HCT116 (cell line): Measurements from ENCODE around the gene GRIN3A. TPM values are rescaled to one million over a fixed set of nuclear protein-coding genes. Genes with fewer than 3 reads are reported as not detected.

Source experiments
- ATAC-seq: fragments of 200-7000 bp; cut with Tn5 transposase; 2 replicates; pipeline ENCODE4 v1.9.1; 2020; ENCODE audit warnings: mild to moderate bottlenecking, moderate library complexity
- BruUV-seq: library from RNA; stranded (reverse); fragments of 400-500 nt; replicated peaks from 2 replicates; lab custom pipeline; 2021; lab: Mats Ljungman, UMichigan
- CTCF ChIA-PET: fragments of 300-600 bp; sonication (Branson Sonifier 250); formaldehyde crosslinking; loops from one replicate; lab custom pipeline; 2021; ENCODE audit warnings: antibody characterized with exemption; lab: Charles Lee
- POLR2A ChIA-PET: fragments of 300-600, 350-600 bp; sonication (Branson Sonifier 250); formaldehyde crosslinking; loops from one replicate; lab custom pipeline; 2021; ENCODE audit warnings: antibody characterized with exemption; lab: Charles Lee
- RAD21 ChIA-PET, 2 experiments: fragments of 300-600 bp; sonication (Branson Sonifier 250); formaldehyde crosslinking; loops; one replicate each; lab custom pipeline; 2023; ENCODE audit warnings: low total read pairs in 2 of 2; ENCODE audit not compliant: uncharacterized antibody in 2 of 2, unreplicated experiment in 2 of 2, low non-redundant PET in 1 of 2; lab: Charles Lee
- DNase-seq: peaks from one replicate; pipeline ENCODE4 v3.0.0-alpha.2; 2010; ENCODE audit warnings: low read depth, low spot score
- H2AFZ ChIP-seq: fragments of 200-600 bp; shearing (Covaris generic), sonication (generic); 2 replicates; pipeline ENCODE4 v1.6.1; 2017; ENCODE audit warnings: low read depth, mixed run types, mixed read lengths, antibody characterized with exemption, low read length; ENCODE audit not compliant: poor library complexity, severe bottlenecking
- H3K27ac ChIP-seq: 2 replicates; pipeline ENCODE4 v1.5.1; 2012; ENCODE audit warnings: low read depth, low read length
- H3K27me3 ChIP-seq: fragments of 200-600 bp; sonication (generic); 2 replicates; pipeline ENCODE4 v1.6.1; 2016; ENCODE audit warnings: mixed run types, low read length, mixed read lengths; ENCODE audit not compliant: insufficient read depth
- H3K36me3 ChIP-seq, 2 experiments: fragments of 200-500 bp in 1 of 2; fragments of 200-600 bp in 1 of 2; sonication (Bioruptor generic) in 1 of 2; sonication (generic) in 1 of 2; 2 replicates each; pipeline versions ENCODE4 v1.5.1 to v1.6.1; 2014 to 2016; ENCODE audit warnings: low read length in 2 of 2, inconsistent platforms in 1 of 2, mixed read lengths in 1 of 2, mixed run types in 1 of 2; ENCODE audit not compliant: insufficient read depth in 2 of 2, control insufficient read depth in 1 of 2
- H3K4me1 ChIP-seq, 2 experiments: fragments of 200-600 bp in 1 of 2; sonication (generic) in 1 of 2; 2 replicates each; pipeline versions ENCODE4 v1.5.1 to v1.6.1; 2012 to 2017; ENCODE audit warnings: low read length in 2 of 2, inconsistent platforms in 1 of 2, mild to moderate bottlenecking in 1 of 2, mixed read lengths in 1 of 2, mixed run types in 1 of 2, moderate library complexity in 1 of 2; ENCODE audit not compliant: insufficient read depth in 2 of 2, control insufficient read depth in 1 of 2
- H3K4me2 ChIP-seq: fragments of 200-600 bp; sonication (generic); 2 replicates; pipeline ENCODE4 v1.6.1; 2017; ENCODE audit warnings: mixed run types, low read length, mixed read lengths
- H3K4me3 ChIP-seq, 2 experiments: fragments of 200-600 bp in 1 of 2; sonication (generic) in 1 of 2; replicated peaks in 1 of 2; 2 replicates each; pipeline ENCODE4 v1.5.1; 2011 to 2016; ENCODE audit warnings: low read length in 2 of 2, control low read depth in 1 of 2, low read depth in 1 of 2, mild to moderate bottlenecking in 1 of 2, mixed read lengths in 1 of 2, mixed run types in 1 of 2
- H3K79me2 ChIP-seq: fragments of 200-600 bp; sonication (generic); 2 replicates; pipeline ENCODE4 v1.6.1; 2017; ENCODE audit warnings: mild to moderate bottlenecking, mixed run types, low read length, moderate library complexity, mixed read lengths; ENCODE audit not compliant: insufficient read depth
- H3K9ac ChIP-seq: fragments of 200-600 bp; sonication (generic); 2 replicates; pipeline ENCODE4 v1.6.1; 2016; ENCODE audit warnings: low read length, mixed read lengths
- H3K9me2 ChIP-seq: fragments of 200-600 bp; sonication (generic), shearing (Covaris generic); 2 replicates; pipeline ENCODE4 v1.6.1; 2017; ENCODE audit warnings: mixed run types, mild to moderate bottlenecking, moderate library complexity; ENCODE audit not compliant: insufficient read depth
- H3K9me3 ChIP-seq, 2 experiments: fragments of 200-500 bp in 1 of 2; fragments of 200-600 bp in 1 of 2; sonication (Bioruptor generic) in 1 of 2; sonication (generic) in 1 of 2; 2 replicates each; pipeline ENCODE4 v1.6.1; 2014 to 2017; ENCODE audit warnings: low read length in 2 of 2, mixed read lengths in 2 of 2, inconsistent platforms in 1 of 2, low read depth in 1 of 2, mild to moderate bottlenecking in 1 of 2, mixed run types in 1 of 2, moderate library complexity in 1 of 2; ENCODE audit not compliant: control insufficient read depth in 1 of 2, insufficient read depth in 1 of 2
- H4K20me1 ChIP-seq: fragments of 200-600 bp; sonication (generic), shearing (Covaris generic); 2 replicates; pipeline ENCODE4 v1.6.1; 2017; ENCODE audit warnings: mixed run types, mild to moderate bottlenecking, moderate library complexity; ENCODE audit not compliant: insufficient read depth
- CEBPB ChIP-seq: IDR thresholded peaks from 2 replicates; pipeline ENCODE4 v1.6.1; 2012; ENCODE audit warnings: low read depth
- EGR1 ChIP-seq: IDR thresholded peaks from 2 replicates; pipeline ENCODE4 v1.6.1; 2012; ENCODE audit warnings: low read depth
- EZH2 ChIP-seq: fragments of 200-600 bp; sonication (generic); IDR thresholded peaks from 2 replicates; pipeline ENCODE4 v1.6.1; 2017; ENCODE audit warnings: antibody characterized with exemption, mixed run types
- FOSL1 ChIP-seq: IDR thresholded peaks from 2 replicates; pipeline ENCODE4 v1.6.1; 2012; ENCODE audit warnings: low read depth
- POLR2A ChIP-seq: IDR thresholded peaks from 2 replicates; pipeline ENCODE4 v1.7.0; 2011; ENCODE audit warnings: borderline replicate concordance; ENCODE audit not compliant: insufficient read depth, insufficient read length; ENCODE audit errors: extremely low read depth
- POLR2AphosphoS5 ChIP-seq: IDR thresholded peaks from 2 replicates; pipeline ENCODE4 v1.6.1; 2011; ENCODE audit warnings: mild to moderate bottlenecking, low read depth, low read length, moderate library complexity
- RAD21 ChIP-seq: IDR thresholded peaks from 2 replicates; pipeline ENCODE4 v1.6.1; 2012; ENCODE audit warnings: low read depth, mild to moderate bottlenecking
- SP1 ChIP-seq: IDR thresholded peaks from 2 replicates; pipeline ENCODE4 v1.6.1; 2012; ENCODE audit warnings: low read depth
- TCF7L2 ChIP-seq: IDR thresholded peaks from 2 replicates; pipeline ENCODE4 v1.7.0; 2011; ENCODE audit warnings: borderline replicate concordance, inconsistent platforms; ENCODE audit not compliant: insufficient read depth, insufficient read length; ENCODE audit errors: extremely low read depth
- YY1 ChIP-seq: IDR thresholded peaks from 2 replicates; pipeline ENCODE4 v1.6.1; 2011; ENCODE audit warnings: low read length, low read depth, moderate library complexity, mild to moderate bottlenecking; ENCODE audit not compliant: insufficient replicate concordance; ENCODE audit errors: extremely low read depth
- ZFX ChIP-seq: fragments of 450-650 bp; IDR thresholded peaks from 2 replicates; pipeline ENCODE4 v1.6.1; 2017
- ZNF274 ChIP-seq: fragments of 200-500 bp; sonication (Bioruptor generic); IDR thresholded peaks from 2 replicates; pipeline ENCODE4 v1.6.1; 2014; ENCODE audit warnings: mild to moderate bottlenecking, low read depth, low read length, inconsistent platforms
- intact Hi-C: fragments of 100-400 bp; cut with micrococcal nuclease; formaldehyde crosslinking; loops from 2 replicates; pipeline ENCODE4 v1.10.0; 2022
- total RNA-seq: library from RNA; stranded (reverse); gene quantifications from one replicate; pipeline ENCODE4 v1.2.1, GENCODE V29; 2021; ENCODE audit not compliant: unreplicated experiment
- TF ChIP-seq, protein P1 (sequence below): IDR thresholded peaks from 2 replicates; pipeline ENCODE4 v1.6.1; 2011; ENCODE audit warnings: mild to moderate bottlenecking, low read length, moderate library complexity; ENCODE audit not compliant: insufficient replicate concordance; ENCODE audit errors: extremely low read depth
- TF ChIP-seq, protein P2 (sequence below), 3 experiments: fragments of 200-600 bp in 1 of 3; sonication (generic) in 1 of 3; IDR thresholded peaks in 2 of 3; conservative IDR thresholded peaks in 1 of 3; 2 replicates each; pipeline ENCODE4 v1.5.1; 2012 to 2017; ENCODE audit warnings: low read depth in 2 of 3, low read length in 2 of 3, antibody characterized with exemption in 1 of 3, borderline replicate concordance in 1 of 3, control low read depth in 1 of 3, mild to moderate bottlenecking in 1 of 3, mixed read lengths in 1 of 3, mixed run types in 1 of 3, moderate library complexity in 1 of 3; ENCODE audit not compliant: insufficient read depth in 1 of 3
- TF ChIP-seq, protein P3 (sequence below): IDR thresholded peaks from 2 replicates; pipeline ENCODE4 v1.6.1; 2012

The GRIN3A gene
- total RNA-seq, 1 experiment from 2014 or later = not detected

DNA sequence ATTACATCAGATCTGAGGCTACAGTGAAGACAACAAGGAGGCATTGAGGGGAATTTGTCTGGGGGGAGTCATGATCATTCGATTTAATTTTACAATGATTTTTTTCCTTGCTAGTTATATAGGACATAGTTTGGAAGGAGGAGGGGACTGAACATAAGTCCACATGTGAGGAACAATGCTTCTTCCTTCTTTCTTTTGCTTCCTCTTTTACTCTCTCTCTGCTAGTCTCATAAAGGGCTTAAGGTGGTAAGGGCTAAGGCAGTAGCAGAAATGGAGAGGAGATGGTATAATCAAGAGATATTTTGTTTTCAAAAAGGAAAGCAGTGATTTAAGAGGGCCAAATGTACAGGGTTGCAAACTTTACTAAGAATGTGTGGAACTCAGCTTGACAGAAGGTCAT is 64.3 kb downstream of the GRIN3A start:
- no peaks in the 10 kb centered on the region for H3K27me3 ChIP-seq
- no peaks in the 10 kb centered on the region for H3K36me3 ChIP-seq
- H3K79me2 ChIP-seq = no peaks in the 10 kb centered on the region
- no peak overlapping the region for H3K4me3 ChIP-seq
- H3K9ac ChIP-seq = no peak overlapping the region
- POLR2A ChIA-PET = no interaction called here
- BruUV-seq = no TSS peak
- no peak overlapping the region for H2AFZ ChIP-seq
- no peaks in the 10 kb centered on the region for H3K9me2 ChIP-seq
- no peak for TF ChIP-seq POLR2A
- TF ChIP-seq TCF7L2 = no peak
- TF ChIP-seq POLR2AphosphoS5 = no peak
- TF ChIP-seq SP1 = no peak
- TF ChIP-seq ZNF274 = no peak
- no peak for TF ChIP-seq EGR1
- TF ChIP-seq ZFX = no peak
- TF ChIP-seq, protein P1, sequence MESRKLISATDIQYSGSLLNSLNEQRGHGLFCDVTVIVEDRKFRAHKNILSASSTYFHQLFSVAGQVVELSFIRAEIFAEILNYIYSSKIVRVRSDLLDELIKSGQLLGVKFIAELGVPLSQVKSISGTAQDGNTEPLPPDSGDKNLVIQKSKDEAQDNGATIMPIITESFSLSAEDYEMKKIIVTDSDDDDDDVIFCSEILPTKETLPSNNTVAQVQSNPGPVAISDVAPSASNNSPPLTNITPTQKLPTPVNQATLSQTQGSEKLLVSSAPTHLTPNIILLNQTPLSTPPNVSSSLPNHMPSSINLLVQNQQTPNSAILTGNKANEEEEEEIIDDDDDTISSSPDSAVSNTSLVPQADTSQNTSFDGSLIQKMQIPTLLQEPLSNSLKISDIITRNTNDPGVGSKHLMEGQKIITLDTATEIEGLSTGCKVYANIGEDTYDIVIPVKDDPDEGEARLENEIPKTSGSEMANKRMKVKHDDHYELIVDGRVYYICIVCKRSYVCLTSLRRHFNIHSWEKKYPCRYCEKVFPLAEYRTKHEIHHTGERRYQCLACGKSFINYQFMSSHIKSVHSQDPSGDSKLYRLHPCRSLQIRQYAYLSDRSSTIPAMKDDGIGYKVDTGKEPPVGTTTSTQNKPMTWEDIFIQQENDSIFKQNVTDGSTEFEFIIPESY = no peak
- no peak for TF ChIP-seq YY1
- no peak for TF ChIP-seq RAD21
- TF ChIP-seq, protein P2, sequence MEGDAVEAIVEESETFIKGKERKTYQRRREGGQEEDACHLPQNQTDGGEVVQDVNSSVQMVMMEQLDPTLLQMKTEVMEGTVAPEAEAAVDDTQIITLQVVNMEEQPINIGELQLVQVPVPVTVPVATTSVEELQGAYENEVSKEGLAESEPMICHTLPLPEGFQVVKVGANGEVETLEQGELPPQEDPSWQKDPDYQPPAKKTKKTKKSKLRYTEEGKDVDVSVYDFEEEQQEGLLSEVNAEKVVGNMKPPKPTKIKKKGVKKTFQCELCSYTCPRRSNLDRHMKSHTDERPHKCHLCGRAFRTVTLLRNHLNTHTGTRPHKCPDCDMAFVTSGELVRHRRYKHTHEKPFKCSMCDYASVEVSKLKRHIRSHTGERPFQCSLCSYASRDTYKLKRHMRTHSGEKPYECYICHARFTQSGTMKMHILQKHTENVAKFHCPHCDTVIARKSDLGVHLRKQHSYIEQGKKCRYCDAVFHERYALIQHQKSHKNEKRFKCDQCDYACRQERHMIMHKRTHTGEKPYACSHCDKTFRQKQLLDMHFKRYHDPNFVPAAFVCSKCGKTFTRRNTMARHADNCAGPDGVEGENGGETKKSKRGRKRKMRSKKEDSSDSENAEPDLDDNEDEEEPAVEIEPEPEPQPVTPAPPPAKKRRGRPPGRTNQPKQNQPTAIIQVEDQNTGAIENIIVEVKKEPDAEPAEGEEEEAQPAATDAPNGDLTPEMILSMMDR (IDR thresholded peaks at IDR 0.05 in 2 of 3, conservative IDR thresholded peaks at IDR 0.05 in 1 of 3; ENCODE audit: borderline replicate concordance in 1 of 3, insufficient read depth in 1 of 3, low read depth in 2 of 3, low read length in 2 of 3) = no peak
- no peak for TF ChIP-seq EZH2
- TF ChIP-seq, protein P3, sequence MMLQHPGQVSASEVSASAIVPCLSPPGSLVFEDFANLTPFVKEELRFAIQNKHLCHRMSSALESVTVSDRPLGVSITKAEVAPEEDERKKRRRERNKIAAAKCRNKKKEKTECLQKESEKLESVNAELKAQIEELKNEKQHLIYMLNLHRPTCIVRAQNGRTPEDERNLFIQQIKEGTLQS = no peak
- no peak for TF ChIP-seq FOSL1
- no peak for TF ChIP-seq CEBPB
- no peak for ATAC-seq
- H3K9me3 ChIP-seq = no peaks in the 10 kb centered on the region
- H3K27ac ChIP-seq = no peak overlapping the region
- RAD21 ChIA-PET = no interaction called here
- no peak overlapping the region for H3K4me2 ChIP-seq
- intact Hi-C loops = no loop called here
- no peaks in the 10 kb centered on the region for H3K4me1 ChIP-seq
- DNase-seq = no peak
- CTCF ChIA-PET = no interaction called here
- no peaks in the 10 kb centered on the region for H4K20me1 ChIP-seq
